GM18498 (cell line): ENCODE measurements around the gene CPEB1.
"Not testable (repeated sequence)": the region's sequence is repeated elsewhere in the genome, so short reads cannot be mapped to it uniquely, and the experiment has no call there.

Experiments used
- ATAC-seq: cut with Tn5 transposase; IDR thresholded peaks from one replicate; pipeline ENCODE4 v1.9.1; 2021; ENCODE audit warnings: mild to moderate bottlenecking, moderate library complexity; ENCODE audit not compliant: unreplicated experiment

The CPEB1 gene

GRCh38 chr15:82649226-82649999 is 2.2 kb upstream of the CPEB1 start:
- no peak for ATAC-seq

GRCh38 chr15:82648257-82649103 is 1.3 kb upstream of the CPEB1 start:
- no peak for ATAC-seq

GRCh38 chr15:82647835-82648256 is 683 bp upstream of the CPEB1 start:
- ATAC-seq: no peak

- no peak for ATAC-seq
These were observed 716 bp downstream of the CPEB1 start for GRCh38 chr15:82646250-82647044.

GRCh38 chr15:82644967-82645852 is 2.0 kb downstream of the CPEB1 start:
- not testable (repeated sequence) for ATAC-seq

GRCh38 chr15:82643992-82644391 is 3.2 kb downstream of the CPEB1 start:
- ATAC-seq: no peak

- no peak for ATAC-seq
These were observed 4.5 kb downstream of the CPEB1 start for GRCh38 chr15:82642656-82643055.

GRCh38 chr15:82641129-82641798 is 5.9 kb downstream of the CPEB1 start:
- no peak for ATAC-seq

GRCh38 chr15:82640672-82641071 is 6.5 kb downstream of the CPEB1 start:
- ATAC-seq: no peak

- no peak for ATAC-seq
These were observed 11.4 kb downstream of the CPEB1 start for GRCh38 chr15:82635798-82636197.

GRCh38 chr15:82630033-82630432 is 17.1 kb downstream of the CPEB1 start:
- no peak for ATAC-seq

GRCh38 chr15:82625136-82625535 is 22.0 kb downstream of the CPEB1 start:
- ATAC-seq: no peak

GRCh38 chr15:82624438-82624837 is 22.7 kb downstream of the CPEB1 start:
- no peak for ATAC-seq

- ATAC-seq: no peak
These were observed 23.2 kb downstream of the CPEB1 start for GRCh38 chr15:82624008-82624407.

- ATAC-seq: no peak
These were observed 25.2 kb downstream of the CPEB1 start for GRCh38 chr15:82621970-82622369.

- ATAC-seq: no peak
These were observed 33.4 kb downstream of the CPEB1 start for GRCh38 chr15:82613747-82614146.

- no peak for ATAC-seq
These were observed 35.8 kb downstream of the CPEB1 start for GRCh38 chr15:82611348-82611747.

- no peak for ATAC-seq
These were observed 45.0 kb downstream of the CPEB1 start for GRCh38 chr15:82602195-82602594.

GRCh38 chr15:82599862-82600261 is 47.3 kb downstream of the CPEB1 start:
- no peak for ATAC-seq

GRCh38 chr15:82597815-82598214 is 49.3 kb downstream of the CPEB1 start:
- ATAC-seq: no peak
